IMR-90 (cell line): ENCODE data around the gene ALOXE3. TPM values are rescaled to one million over a fixed set of nuclear protein-coding genes. Genes with fewer than 3 reads are reported as not detected.

Source experiments
- ATAC-seq: fragments of 200-7000 bp; cut with Tn5 transposase; 2 replicates; pipeline ENCODE4 v1.9.1; 2020; ENCODE audit warnings: low read depth, mild to moderate bottlenecking, moderate library complexity
- BruUV-seq: library from RNA; stranded (reverse); fragments of 400-500 nt; replicated peaks from 2 replicates; lab custom pipeline; 2021; lab: Mats Ljungman, UMichigan
- CTCF ChIA-PET: fragments of 300-600 bp; formaldehyde crosslinking; extraction: SDS; loops from one replicate; lab custom pipeline; 2021; ENCODE audit warnings: antibody characterized with exemption; lab: Yijun Ruan, JAX
- POLR2A ChIA-PET: fragments of 300-600 bp; sonication (Branson Sonifier 250); formaldehyde crosslinking; loops from one replicate; lab custom pipeline; 2022; ENCODE audit warnings: antibody characterized with exemption; ENCODE audit not compliant: unreplicated experiment; lab: Charles Lee
- DNase-seq: peaks from one replicate; pipeline ENCODE4 v3.0.0; 2013
- H2AFZ ChIP-seq: replicated peaks from 2 replicates; pipeline ENCODE3; 2013; ENCODE audit warnings: low read length, mild to moderate bottlenecking; ENCODE audit not compliant: poor library complexity
- H2AK5ac ChIP-seq: 2 replicates; pipeline ENCODE4 v1.6.1; 2013; ENCODE audit warnings: low read depth, low read length, inconsistent platforms
- H2AK9ac ChIP-seq: replicated peaks from 2 replicates; pipeline ENCODE3; 2013; ENCODE audit warnings: mild to moderate bottlenecking, low read depth, low read length, moderate library complexity; ENCODE audit not compliant: poor library complexity
- H2BK120ac ChIP-seq: 2 replicates; pipeline ENCODE4 v1.6.1; 2013; ENCODE audit warnings: low read depth, low read length, inconsistent platforms
- H2BK15ac ChIP-seq: 3 replicates; pipeline ENCODE4 v1.6.1; 2013; ENCODE audit warnings: low read depth, low read length, inconsistent platforms
- H2BK20ac ChIP-seq: 2 replicates; pipeline ENCODE4 v1.6.1; 2013; ENCODE audit warnings: low read depth, mild to moderate bottlenecking, inconsistent platforms, low read length, moderate library complexity
- H2BK5ac ChIP-seq: 2 replicates; pipeline ENCODE4 v1.6.1; 2013; ENCODE audit warnings: mild to moderate bottlenecking, low read depth, low read length, inconsistent platforms; ENCODE audit not compliant: poor library complexity, severe bottlenecking
- H3K14ac ChIP-seq: replicated peaks from 2 replicates; pipeline ENCODE4 v1.6.1; 2013; ENCODE audit warnings: low read depth, low read length, inconsistent platforms
- H3K18ac ChIP-seq: 2 replicates; pipeline ENCODE4 v1.6.1; 2013; ENCODE audit warnings: low read depth, low read length, control low read depth
- H3K23ac ChIP-seq: 2 replicates; pipeline ENCODE4 v1.6.1; 2013; ENCODE audit warnings: low read depth, low read length, inconsistent platforms
- H3K27ac ChIP-seq: 2 replicates; pipeline ENCODE4 v1.5.1; 2013; ENCODE audit warnings: mild to moderate bottlenecking, control low read depth, low read length; ENCODE audit not compliant: insufficient read depth
- H3K27me3 ChIP-seq: 2 replicates; pipeline ENCODE4 v1.6.1; 2013; ENCODE audit warnings: low read length; ENCODE audit not compliant: control insufficient read depth, insufficient read depth
- H3K36me3 ChIP-seq: 2 replicates; pipeline ENCODE4 v1.6.1; 2013; ENCODE audit warnings: low read length, mixed read lengths; ENCODE audit not compliant: control insufficient read depth, insufficient read depth
- H3K4ac ChIP-seq: 2 replicates; pipeline ENCODE4 v1.6.1; 2013; ENCODE audit warnings: low read depth, low read length, inconsistent platforms
- H3K4me1 ChIP-seq: 2 replicates; pipeline ENCODE4 v1.6.1; 2013; ENCODE audit warnings: low read length, mixed read lengths; ENCODE audit not compliant: control insufficient read depth, insufficient read depth
- H3K4me2 ChIP-seq: 2 replicates; pipeline ENCODE4 v1.6.1; 2013; ENCODE audit warnings: low read depth, mild to moderate bottlenecking, control low read depth, low read length, moderate library complexity
- H3K4me3 ChIP-seq: 2 replicates; pipeline ENCODE4 v1.5.1; 2013; ENCODE audit warnings: low read depth, mild to moderate bottlenecking, control low read depth, low read length, moderate library complexity; ENCODE audit not compliant: insufficient read depth
- H3K56ac ChIP-seq: 2 replicates; pipeline ENCODE4 v1.6.1; 2013; ENCODE audit warnings: low read length, inconsistent platforms; ENCODE audit not compliant: insufficient read depth; ENCODE audit errors: extremely low read depth
- H3K79me1 ChIP-seq, 2 experiments: 2 replicates each; pipeline ENCODE4 v1.6.1; 2013; ENCODE audit warnings: low read length in 2 of 2, inconsistent platforms in 1 of 2, low read depth in 1 of 2
- H3K9ac ChIP-seq: 2 replicates; pipeline ENCODE4 v1.6.1; 2013; ENCODE audit warnings: low read depth, low read length, control low read depth
- H3K9me1 ChIP-seq: 2 replicates; pipeline ENCODE4 v1.6.1; 2013; ENCODE audit warnings: low read length, inconsistent platforms; ENCODE audit not compliant: insufficient read depth
- H3K9me3 ChIP-seq: 2 replicates; pipeline ENCODE4 v1.6.1; 2013; ENCODE audit warnings: low read length; ENCODE audit not compliant: control insufficient read depth, insufficient read depth
- H4K20me1 ChIP-seq: 2 replicates; pipeline ENCODE4 v1.6.1; 2013; ENCODE audit warnings: low read length, inconsistent platforms; ENCODE audit not compliant: insufficient read depth
- H4K5ac ChIP-seq: 2 replicates; pipeline ENCODE4 v1.6.1; 2013; ENCODE audit warnings: mild to moderate bottlenecking, low read depth, low read length, control low read depth
- H4K8ac ChIP-seq, 2 experiments: 2 replicates each; pipeline ENCODE4 v1.6.1; 2013; ENCODE audit warnings: low read depth in 2 of 2, low read length in 2 of 2, control low read depth in 1 of 2, inconsistent platforms in 1 of 2
- H4K91ac ChIP-seq: 2 replicates; pipeline ENCODE4 v1.6.1; 2013; ENCODE audit warnings: low read depth, low read length, inconsistent platforms; ENCODE audit not compliant: insufficient read depth
- BHLHE40 ChIP-seq: fragments of 150-350 bp; IDR thresholded peaks from 2 replicates; pipeline ENCODE4 v1.6.1; 2016; ENCODE audit warnings: mild to moderate bottlenecking, low read depth, low read length
- CHD1 ChIP-seq: IDR thresholded peaks from 2 replicates; pipeline ENCODE4 v1.6.1; 2012; ENCODE audit warnings: low read depth, low read length, improper control_type of control experiment
- ELK1 ChIP-seq: fragments of 150-350 bp; IDR thresholded peaks from 2 replicates; pipeline ENCODE4 v1.6.1; 2016; ENCODE audit warnings: low read depth, mild to moderate bottlenecking, low read length, moderate library complexity, borderline replicate concordance
- MAZ ChIP-seq: IDR thresholded peaks from 2 replicates; pipeline ENCODE4 v1.6.1; 2012; ENCODE audit warnings: low read depth, mild to moderate bottlenecking, low read length, improper control_type of control experiment, moderate library complexity, borderline replicate concordance
- RCOR1 ChIP-seq: IDR thresholded peaks from 2 replicates; pipeline ENCODE4 v1.6.1; 2012; ENCODE audit warnings: mild to moderate bottlenecking, low read length, improper control_type of control experiment; ENCODE audit not compliant: insufficient replicate concordance
- RFX5 ChIP-seq: IDR thresholded peaks from 2 replicates; pipeline ENCODE4 v1.8.0; 2012; ENCODE audit warnings: low read depth, mild to moderate bottlenecking, low read length, moderate library complexity
- SMC3 ChIP-seq: fragments of 150-350 bp; IDR thresholded peaks from 2 replicates; pipeline ENCODE4 v1.6.1; 2016; ENCODE audit warnings: low read depth, mild to moderate bottlenecking, antibody characterized with exemption, low read length, moderate library complexity
- USF2 ChIP-seq: fragments of 150-350 bp; IDR thresholded peaks from 2 replicates; pipeline ENCODE4 v1.6.1; 2017; ENCODE audit warnings: mild to moderate bottlenecking, antibody characterized with exemption, low read length, low read depth
- WGBS, 2 experiments: methylation state at CpG; one replicate each; pipeline versions ENCODE4 v1.1.5 to v1.1.7; 2013; ENCODE audit warnings: missing lambda C conversion rate in 2 of 2; ENCODE audit not compliant: insufficient read length in 1 of 2; ENCODE audit errors: extremely low coverage in 2 of 2; 5-methylcytosine and 5-hydroxymethylcytosine counted together
- dilution Hi-C: fragments of 300-500 bp; cut with HindIII; formaldehyde crosslinking; loops from one replicate; pipeline ENCODE4 v1.14.3; 2018; ENCODE audit warnings: low sequenced_read_pairs; ENCODE audit not compliant: unreplicated experiment
- in situ Hi-C: fragments of 300-500 bp; cut with MboI; formaldehyde crosslinking; loops from 3 replicates; pipeline ENCODE4 v1.14.3; 2019; ENCODE audit warnings: low sequenced_read_pairs, inconsistent platforms, mixed read lengths
- intact Hi-C: fragments of 100-400 bp; cut with micrococcal nuclease; formaldehyde crosslinking; loops from 2 replicates; pipeline ENCODE4 v1.10.0; 2022
- polyA plus RNA-seq, 3 experiments: library from polyadenylated mRNA; depleted of rRNA; stranded (reverse); fragments of >200 nt; gene quantifications; 2 replicates each; pipeline ENCODE4 v1.2.3, GENCODE V29; 2012; ENCODE audit warnings: low replicate concordance in 1 of 3
- total RNA-seq: library from RNA; depleted of rRNA; stranded (reverse); fragments of >200 nt; gene quantifications from 2 replicates; pipeline ENCODE4 v1.2.3, GENCODE V29; 2012

ALOXE3 gene
- total and polyA plus RNA-seq, 2 of the 4 experiments (the other 2 are of a cell fraction), result under 0.01 to 0.26 TPM

- POLR2A ChIA-PET, result no interaction called here
These were observed 22.7 kb upstream of the ALOXE3 start for GRCh38 chr17:8141045-8141444.

More at GRCh38 chr17:8141045-8141444, 22.7 kb upstream of the ALOXE3 start:
- Histone ChIP-seq H3K14ac (no peak overlapping the region), H3K27ac (no peak overlapping the region), H3K4ac (no peak overlapping the region), H2AFZ (no peak overlapping the region), H3K9ac (no peak overlapping the region), H2AK5ac (no peak overlapping the region), H2BK5ac (no peak overlapping the region), H3K18ac (no peak overlapping the region), H4K91ac (no peak overlapping the region), H3K9me1 (peaks cover 10% of the 10 kb centered on the region), H3K79me1 (no peaks in the 10 kb centered on the region), H2BK20ac (no peak overlapping the region), H3K56ac (no peak overlapping the region), H2AK9ac (no peak overlapping the region), H4K8ac (no peak overlapping the region), H3K4me3 (no peak overlapping the region), H3K4me1 (peaks cover 2% of the 10 kb centered on the region; the same call in 1 of the 2 replicates), H3K4me2 (no peak overlapping the region), H4K20me1 (peaks cover 8% of the 10 kb centered on the region), H3K23ac (no peak overlapping the region), H3K9me3 (no peaks in the 10 kb centered on the region), H2BK120ac (no peak overlapping the region), H3K27me3 (no peaks in the 10 kb centered on the region), H2BK15ac (no peak overlapping the region), H3K36me3 (peaks cover 34% of the 10 kb centered on the region), H4K5ac (no peak overlapping the region)
- in situ Hi-C loops (no loop called here), intact Hi-C loops (no loop called here), dilution Hi-C loops (no loop called here)
- BruUV-seq, result no TSS peak
- TF ChIP-seq USF2 (no peak), MAZ (no peak), CHD1 (no peak), ELK1 (no peak), RFX5 (no peak), BHLHE40 (no peak), SMC3 (no peak), RCOR1 (no peak)
- 100% methylated on average over 1 of the region's 7 CpGs; no CpG with 5 or more reads in 1 of the 2 experiments for WGBS, 2 experiments
- ATAC-seq (no peak), DNase-seq (no peak)
- CTCF ChIA-PET, result no interaction called here
